Measurements from ENCODE around the gene RPL18A. TPM values are rescaled to one million over a fixed set of nuclear protein-coding genes. Genes with fewer than 3 reads are reported as not detected.

Gene RPL18A
- total RNA-seq, 3 donors from 2014 or later = 1,368 to 1,650 (median 1,462) TPM

DNA sequence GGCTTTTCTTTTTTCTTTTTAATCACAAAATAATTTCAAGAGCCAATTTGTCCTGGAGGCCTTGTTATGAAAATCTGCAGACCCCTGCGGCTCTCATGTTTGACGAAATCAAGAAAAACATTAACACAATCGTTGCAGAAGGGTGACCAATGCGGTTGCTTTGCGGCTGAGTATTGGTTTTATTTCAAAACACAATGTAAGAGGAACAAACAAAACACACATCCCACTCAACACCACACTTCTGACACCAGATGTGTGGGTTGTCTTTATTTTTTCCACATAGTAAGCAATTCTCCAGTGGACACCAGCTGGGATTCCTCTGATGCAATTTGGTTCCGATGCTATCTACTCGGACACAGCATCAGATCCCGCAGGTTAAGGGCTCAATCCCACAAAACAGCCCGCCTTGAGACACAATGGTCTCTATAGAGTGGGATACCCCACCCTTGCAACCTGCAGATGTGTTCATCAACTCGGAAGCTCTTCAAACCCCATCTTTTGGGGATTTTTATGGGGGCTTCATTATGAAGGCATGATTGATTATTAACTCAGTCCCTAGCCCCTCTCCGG, 51.2 kb downstream of the RPL18A start:
- H3K4me1 ChIP-seq (ENCODE audit: low read depth) = no peaks in the 10 kb centered on the region
- H3K36me3 ChIP-seq (ENCODE audit: low read depth) = no peaks in the 10 kb centered on the region
- H3K4me3 ChIP-seq = no peak overlapping the region
- TF ChIP-seq, protein P1, sequence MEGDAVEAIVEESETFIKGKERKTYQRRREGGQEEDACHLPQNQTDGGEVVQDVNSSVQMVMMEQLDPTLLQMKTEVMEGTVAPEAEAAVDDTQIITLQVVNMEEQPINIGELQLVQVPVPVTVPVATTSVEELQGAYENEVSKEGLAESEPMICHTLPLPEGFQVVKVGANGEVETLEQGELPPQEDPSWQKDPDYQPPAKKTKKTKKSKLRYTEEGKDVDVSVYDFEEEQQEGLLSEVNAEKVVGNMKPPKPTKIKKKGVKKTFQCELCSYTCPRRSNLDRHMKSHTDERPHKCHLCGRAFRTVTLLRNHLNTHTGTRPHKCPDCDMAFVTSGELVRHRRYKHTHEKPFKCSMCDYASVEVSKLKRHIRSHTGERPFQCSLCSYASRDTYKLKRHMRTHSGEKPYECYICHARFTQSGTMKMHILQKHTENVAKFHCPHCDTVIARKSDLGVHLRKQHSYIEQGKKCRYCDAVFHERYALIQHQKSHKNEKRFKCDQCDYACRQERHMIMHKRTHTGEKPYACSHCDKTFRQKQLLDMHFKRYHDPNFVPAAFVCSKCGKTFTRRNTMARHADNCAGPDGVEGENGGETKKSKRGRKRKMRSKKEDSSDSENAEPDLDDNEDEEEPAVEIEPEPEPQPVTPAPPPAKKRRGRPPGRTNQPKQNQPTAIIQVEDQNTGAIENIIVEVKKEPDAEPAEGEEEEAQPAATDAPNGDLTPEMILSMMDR (IDR thresholded peaks at IDR 0.05) = no peak
- intact Hi-C loops (cut with DNase I, micrococcal nuclease) = no loop called here
- no peak for ATAC-seq
- H3K9me3 ChIP-seq = peaks cover 23% of the 10 kb centered on the region
- DNase-seq = no peak

Other genes with a start within 250 kb of the RPL18A start
- under 1 TPM; 0.53 to 0.85 (median 0.72) TPM for gene UNC13A, start 171.6 kb upstream of the RPL18A start, total RNA-seq
- gene MAP1S, start 140.4 kb upstream of the RPL18A start, total RNA-seq = 10 to 100 TPM; 42.2 to 57.2 (median 44.7) TPM
- 1 to 10 TPM; 3.4 to 4.4 (median 4.2) TPM for gene FCHO1, start 108.4 kb upstream of the RPL18A start, total RNA-seq
- 100 to 1,000 TPM in 2 of 3 donors, 10 to 100 TPM in 1; 77.6 to 205 (median 189) TPM for gene B3GNT3, start 64.8 kb upstream of the RPL18A start, total RNA-seq
- gene INSL3, start 38.4 kb upstream of the RPL18A start, total RNA-seq = not detected
- gene JAK3, start 11.9 kb upstream of the RPL18A start, total RNA-seq = 1 to 10 TPM; 3.1 to 9.1 (median 5.4) TPM
- gene SLC5A5, start 12.0 kb downstream of the RPL18A start, total RNA-seq = under 1 TPM in 1 of 3 donors, not detected in 2; 0.19 TPM
- gene CCDC124, start 73.1 kb downstream of the RPL18A start, total RNA-seq = 10 to 100 TPM; 30.2 to 78.4 (median 56.3) TPM
- gene KCNN1, start 107.2 kb downstream of the RPL18A start, total RNA-seq = under 1 TPM in 1 of 3 donors, not detected in 2; 0.79 TPM
- gene ARRDC2, start 148.3 kb downstream of the RPL18A start, total RNA-seq = 10 to 100 TPM; 26.4 to 31.1 (median 30.8) TPM
- 1 to 10 TPM; 1.8 to 4.0 (median 2.2) TPM for gene IL12RB1, start 227.0 kb downstream of the RPL18A start, total RNA-seq
- gene MAST3, start 237.9 kb downstream of the RPL18A start, total RNA-seq = 10 to 100 TPM; 25.2 to 37.3 (median 34.7) TPM

All from mucosa of descending colon (tissue), 3 donors.